Activated CD4-positive, CD25-positive, alpha-beta regulatory T cell (primary cell): ENCODE data around the gene KCNH1.
"Not testable (repeated sequence)": the region's sequence is repeated elsewhere in the genome, so short reads cannot be mapped to it uniquely, and the experiment has no call there.

Experiments used
- DNase-seq, 4 experiments: peaks; one replicate each; lab custom pipeline; 2025; lab: John Stamatoyannopoulos, UW

Gene KCNH1

GRCh38 chr1:210684466-210685294 is 449.3 kb downstream of the KCNH1 start:
- no peak for DNase-seq

GRCh38 chr1:210683403-210684047 is 450.4 kb downstream of the KCNH1 start:
- DNase-seq, result no peak

- DNase-seq, result no peak
Observed at GRCh38 chr1:210681158-210681557, 452.8 kb downstream of the KCNH1 start.

GRCh38 chr1:210678306-210678705 is 455.6 kb downstream of the KCNH1 start:
- no peak for DNase-seq

- no peak for DNase-seq
Observed at GRCh38 chr1:210677533-210677932, 456.4 kb downstream of the KCNH1 start.

GRCh38 chr1:210676539-210676938 is 457.4 kb downstream of the KCNH1 start:
- no peak for DNase-seq

- DNase-seq, result no peak
Observed at GRCh38 chr1:210674151-210674550, 459.8 kb downstream of the KCNH1 start.

- DNase-seq, result no peak
Observed at GRCh38 chr1:210669951-210670350, 464.0 kb downstream of the KCNH1 start.

GRCh38 chr1:210663730-210664573 is 470.0 kb downstream of the KCNH1 start:
- DNase-seq, result no peak

GRCh38 chr1:210662291-210663050 is 471.5 kb downstream of the KCNH1 start:
- DNase-seq, result no peak

GRCh38 chr1:210661520-210661919 is 472.4 kb downstream of the KCNH1 start:
- DNase-seq, result not testable (repeated sequence)

- no peak for DNase-seq
Observed at GRCh38 chr1:210657806-210658205, 476.1 kb downstream of the KCNH1 start.

GRCh38 chr1:210655511-210655910 is 478.4 kb downstream of the KCNH1 start:
- DNase-seq, result no peak

- no peak for DNase-seq
Observed at GRCh38 chr1:210654176-210654981, 479.6 kb downstream of the KCNH1 start.

- DNase-seq, result no peak
Observed at GRCh38 chr1:210653771-210654170, 480.2 kb downstream of the KCNH1 start.

- DNase-seq, result no peak
Observed at GRCh38 chr1:210652329-210652954, 481.5 kb downstream of the KCNH1 start.

- DNase-seq, result no peak
Observed at GRCh38 chr1:210650403-210650802, 483.5 kb downstream of the KCNH1 start.

- no peak for DNase-seq
Observed at GRCh38 chr1:210648588-210649269, 485.2 kb downstream of the KCNH1 start.

GRCh38 chr1:210647406-210648333 is 486.3 kb downstream of the KCNH1 start:
- no peak for DNase-seq
